HEK293 (cell line): Measurements from ENCODE around the gene UBTD1.

Experiments used
- CTCF ChIA-PET: fragments of 350-600 bp; formaldehyde crosslinking; extraction: SDS; loops from one replicate; lab custom pipeline; 2021; ENCODE audit warnings: antibody characterized with exemption; lab: Yijun Ruan, JAX
- POLR2A ChIA-PET: fragments of 300-600 bp; formaldehyde crosslinking; extraction: SDS; loops from one replicate; lab custom pipeline; 2020; ENCODE audit warnings: antibody characterized with exemption, inconsistent platforms; lab: Yijun Ruan, JAX
- H3K27ac ChIP-seq: fragments of 200-500 bp; sonication (Bioruptor generic); 2 replicates; pipeline ENCODE4 v1.5.1; 2014; ENCODE audit warnings: low read depth, low read length, control low read depth, inconsistent platforms; ENCODE audit errors: extremely low read depth
- H3K36me3 ChIP-seq, 2 experiments: fragments of 200-500 bp in 1 of 2; sonication (Bioruptor generic) in 1 of 2; 1 replicate in 1 of 2; 2 replicates in 1 of 2; pipeline ENCODE4 v1.5.1; 2014 to 2017; ENCODE audit warnings: inconsistent platforms in 2 of 2, low read length in 2 of 2; ENCODE audit not compliant: control insufficient read depth in 2 of 2, insufficient read depth in 1 of 2
- H3K4me1 ChIP-seq: fragments of 200-500 bp; sonication (Bioruptor generic); 2 replicates; pipeline ENCODE4 v1.5.1; 2014; ENCODE audit warnings: mild to moderate bottlenecking, low read length, inconsistent platforms; ENCODE audit not compliant: control insufficient read depth, insufficient read depth
- H3K4me3 ChIP-seq: 2 replicates; pipeline ENCODE4 v1.5.1; 2011; ENCODE audit warnings: low read depth, mild to moderate bottlenecking, control low read depth, low read length, moderate library complexity
- H3K9me3 ChIP-seq: fragments of 200-500 bp; sonication (Bioruptor generic); 2 replicates; pipeline ENCODE4 v1.5.1; 2014; ENCODE audit warnings: low read depth, low read length, inconsistent platforms; ENCODE audit not compliant: control insufficient read depth, insufficient read depth
- BCL11A ChIP-seq: fragments of 450-650 bp; formaldehyde crosslinking; IDR thresholded peaks from 2 replicates; pipeline ENCODE4 v1.5.1; 2016; ENCODE audit warnings: low read depth, missing biosample characterization, missing genetic modification characterization
- EGR2 ChIP-seq: fragments of 450-650 bp; formaldehyde crosslinking; IDR thresholded peaks from 2 replicates; pipeline ENCODE4 v1.5.1; 2016; ENCODE audit warnings: low read depth, missing biosample characterization, missing genetic modification characterization
- GLIS1 ChIP-seq: fragments of 450-650 bp; formaldehyde crosslinking; IDR thresholded peaks from 2 replicates; pipeline ENCODE4 v1.5.1; 2016; ENCODE audit warnings: missing biosample characterization, missing genetic modification characterization
- KLF7 ChIP-seq: fragments of 450-650 bp; formaldehyde crosslinking; IDR thresholded peaks from 2 replicates; pipeline ENCODE4 v1.5.1; 2016; ENCODE audit warnings: missing biosample characterization, missing genetic modification characterization, borderline replicate concordance
- SP7 ChIP-seq: fragments of 450-650 bp; formaldehyde crosslinking; IDR thresholded peaks from 2 replicates; pipeline ENCODE4 v1.5.1; 2016; ENCODE audit warnings: missing biosample characterization, missing genetic modification characterization
- ZFHX2 ChIP-seq: fragments of 450-650 bp; formaldehyde crosslinking; conservative IDR thresholded peaks from 2 replicates; pipeline ENCODE4 v1.5.1; 2016; ENCODE audit warnings: missing biosample characterization, missing genetic modification characterization
- ZNF211 ChIP-seq: fragments of 450-650 bp; formaldehyde crosslinking; IDR thresholded peaks from 2 replicates; pipeline ENCODE4 v1.5.1; 2016; ENCODE audit warnings: low read depth, missing biosample characterization, missing genetic modification characterization
- ZNF26 ChIP-seq: fragments of 450-650 bp; formaldehyde crosslinking; IDR thresholded peaks from 2 replicates; pipeline ENCODE4 v1.5.1; 2016; ENCODE audit warnings: missing biosample characterization, missing genetic modification characterization
- ZNF280D ChIP-seq: fragments of 450-650 bp; formaldehyde crosslinking; IDR thresholded peaks from 2 replicates; pipeline ENCODE4 v1.5.1; 2016; ENCODE audit warnings: missing biosample characterization, missing genetic modification characterization
- ZNF529 ChIP-seq: fragments of 450-650 bp; formaldehyde crosslinking; IDR thresholded peaks from 2 replicates; pipeline ENCODE4 v1.5.1; 2017; ENCODE audit warnings: missing genetic modification characterization, missing biosample characterization; ENCODE audit not compliant: insufficient replicate concordance
- ZNF558 ChIP-seq: fragments of 450-650 bp; formaldehyde crosslinking; IDR thresholded peaks from 2 replicates; pipeline ENCODE4 v1.5.1; 2016; ENCODE audit warnings: missing biosample characterization, missing genetic modification characterization
- ZNF626 ChIP-seq: fragments of 450-650 bp; sonication (Bioruptor Pico); formaldehyde crosslinking; IDR thresholded peaks from 2 replicates; pipeline ENCODE4 v1.5.1; 2018; ENCODE audit warnings: missing biosample characterization, missing genetic modification characterization, inconsistent platforms
- ZNF677 ChIP-seq: fragments of 450-650 bp; IDR thresholded peaks from 2 replicates; pipeline ENCODE4 v1.5.0; 2018; ENCODE audit warnings: missing biosample characterization, mild to moderate bottlenecking, missing genetic modification characterization, moderate library complexity
- TF ChIP-seq, protein P1 (sequence below): sonication (generic); formaldehyde crosslinking; IDR thresholded peaks from 2 replicates; pipeline ENCODE4 v1.8.1; 2022; ENCODE audit warnings: mild to moderate bottlenecking, moderate library complexity, missing genetic modification reagents
- TF ChIP-seq, protein P2 (sequence below): fragments of 450-650 bp; formaldehyde crosslinking; optimal IDR thresholded peaks from 2 replicates; pipeline ENCODE3; 2016; ENCODE audit warnings: missing biosample characterization, mild to moderate bottlenecking, missing genetic modification characterization

UBTD1 gene

DNA sequence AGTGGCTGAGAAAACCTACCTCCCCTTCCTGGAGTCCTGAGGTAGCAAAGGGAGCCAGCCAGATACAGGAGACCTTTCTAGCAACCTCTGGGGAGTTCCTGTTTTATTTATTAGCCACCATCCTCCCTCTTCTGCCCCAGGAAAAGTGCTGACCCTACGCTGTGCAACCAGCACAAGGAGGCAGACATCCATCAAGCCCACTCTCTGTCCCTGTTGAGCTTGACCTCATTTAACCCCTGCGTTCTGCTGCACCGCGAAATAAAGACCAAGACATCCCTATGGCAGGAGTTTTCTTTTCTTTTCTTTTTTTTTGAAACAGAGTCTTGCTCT, 48.5 kb downstream of the UBTD1 start (continued):
- TF ChIP-seq ZNF26 (tag by site-specific recombination) (no peak), ZNF211 (tag by site-specific recombination) (no peak), ZNF280D (no peak)
- TF ChIP-seq, all 188 proteins: peak for 0

GRCh38 chr10:97547962-97548361, 49.2 kb downstream of the UBTD1 start:
- POLR2A ChIA-PET: interaction anchor here (1.2 kb wide), 1 partner anchor 36 kb away, joined by 3 read pairs; the partner anchor contains the start of gene HOGA1
- peaks cover 9% of the 10 kb centered on the region; the same call in 1 of the 2 replicates for H3K4me1 ChIP-seq

GRCh38 chr10:97548828-97549455, 50.2 kb downstream of the UBTD1 start:
- TF ChIP-seq ZFHX2 (tag by site-specific recombination) (peak; percentile 91), EGR2 (peak; percentile 85)
- TF ChIP-seq, protein P1, sequence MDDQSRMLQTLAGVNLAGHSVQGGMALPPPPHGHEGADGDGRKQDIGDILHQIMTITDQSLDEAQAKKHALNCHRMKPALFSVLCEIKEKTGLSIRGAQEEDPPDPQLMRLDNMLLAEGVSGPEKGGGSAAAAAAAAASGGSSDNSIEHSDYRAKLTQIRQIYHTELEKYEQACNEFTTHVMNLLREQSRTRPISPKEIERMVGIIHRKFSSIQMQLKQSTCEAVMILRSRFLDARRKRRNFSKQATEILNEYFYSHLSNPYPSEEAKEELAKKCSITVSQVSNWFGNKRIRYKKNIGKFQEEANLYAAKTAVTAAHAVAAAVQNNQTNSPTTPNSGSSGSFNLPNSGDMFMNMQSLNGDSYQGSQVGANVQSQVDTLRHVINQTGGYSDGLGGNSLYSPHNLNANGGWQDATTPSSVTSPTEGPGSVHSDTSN (CRISPR knock-in tag): no peak
- Histone ChIP-seq H3K27ac (no peak overlapping the region), H3K9me3 (no peaks in the 10 kb centered on the region), H3K4me3 (no peak overlapping the region), H3K36me3 (no peaks in the 10 kb centered on the region), H3K4me1 (peaks cover 6% of the 10 kb centered on the region; the same call in 1 of the 2 replicates)
- ChIA-PET POLR2A (interaction anchor here (1.2 to 1.8 kb wide), 2 partner anchors 35 to 50 kb away, joined by 3 to 5 read pairs; partner anchors contain the start of genes HOGA1 and UBTD1), CTCF (interaction anchor here (8.7 kb wide), 1 partner anchor 85 kb away, joined by 81 read pairs; no protein-coding TSS in a partner anchor)

More at GRCh38 chr10:97547962-97548361, 49.2 kb downstream of the UBTD1 start:
- CTCF ChIA-PET: interaction anchor here (0.6 to 4.1 kb wide), 4 partner anchors 13 to 84 kb away, joined by 3 to 24 read pairs (median 8); no protein-coding TSS in a partner anchor
- H3K4me3 ChIP-seq: no peak overlapping the region
- H3K9me3 ChIP-seq: no peaks in the 10 kb centered on the region
- TF ChIP-seq ZNF558 (tag by site-specific recombination) (no peak), SP7 (no peak), GLIS1 (no peak), ZNF529 (no peak), KLF7 (tag by site-specific recombination) (no peak), BCL11A (no peak), ZNF626 (tag by site-specific recombination) (no peak), ZNF677 (tag by site-specific recombination) (no peak)
- TF ChIP-seq, protein P2, sequence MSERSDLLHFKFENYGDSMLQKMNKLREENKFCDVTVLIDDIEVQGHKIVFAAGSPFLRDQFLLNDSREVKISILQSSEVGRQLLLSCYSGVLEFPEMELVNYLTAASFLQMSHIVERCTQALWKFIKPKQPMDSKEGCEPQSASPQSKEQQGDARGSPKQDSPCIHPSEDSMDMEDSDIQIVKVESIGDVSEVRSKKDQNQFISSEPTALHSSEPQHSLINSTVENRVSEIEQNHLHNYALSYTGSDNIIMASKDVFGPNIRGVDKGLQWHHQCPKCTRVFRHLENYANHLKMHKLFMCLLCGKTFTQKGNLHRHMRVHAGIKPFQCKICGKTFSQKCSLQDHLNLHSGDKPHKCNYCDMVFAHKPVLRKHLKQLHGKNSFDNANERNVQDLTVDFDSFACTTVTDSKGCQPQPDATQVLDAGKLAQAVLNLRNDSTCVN (tag by site-specific recombination): no peak
- TF ChIP-seq, all 188 proteins: peak for 0
- H3K36me3 ChIP-seq: no peaks in the 10 kb centered on the region
- no peak overlapping the region for H3K27ac ChIP-seq
